Astrocyte (in vitro differentiated cells and primary cell): ENCODE measurements around the gene ZNF132. TPM values are rescaled to one million over a fixed set of nuclear protein-coding genes. Genes with fewer than 3 reads are reported as not detected.
"Not testable (repeated sequence)": the region's sequence is repeated elsewhere in the genome, so short reads cannot be mapped to it uniquely, and the experiment has no call there.

Experiments
- DNase-seq: peaks from one replicate; pipeline ENCODE4 v3.0.0-alpha.2; 2010; ENCODE audit warnings: low read depth
- FAIRE-seq: peaks from 2 replicates; lab custom pipeline; 2011; peaks lifted over from hg19 to GRCh38; lab: Jason Lieb, UNC
- H2AFZ ChIP-seq: 2 replicates; pipeline ENCODE4 v1.6.0; 2012; ENCODE audit warnings: low read depth, low read length, inconsistent platforms
- H3K27ac ChIP-seq: 2 replicates; pipeline ENCODE4 v1.5.1; 2011; ENCODE audit warnings: low read depth, low read length, inconsistent platforms
- H3K27me3 ChIP-seq: 2 replicates; pipeline ENCODE4 v1.6.0; 2011; ENCODE audit warnings: low read length, inconsistent platforms; ENCODE audit not compliant: insufficient read depth
- H3K36me3 ChIP-seq: 2 replicates; pipeline ENCODE4 v1.5.1; 2011; ENCODE audit warnings: low read length, inconsistent platforms; ENCODE audit not compliant: insufficient read depth
- H3K4me1 ChIP-seq: 2 replicates; pipeline ENCODE4 v1.5.1; 2011; ENCODE audit warnings: low read length, inconsistent platforms; ENCODE audit not compliant: insufficient read depth
- H3K4me2 ChIP-seq: 2 replicates; pipeline ENCODE4 v1.6.0; 2012; ENCODE audit warnings: low read length, inconsistent platforms
- H3K4me3 ChIP-seq: 2 replicates; pipeline ENCODE4 v1.5.1; 2011; ENCODE audit warnings: low read depth, mild to moderate bottlenecking, low read length, inconsistent platforms; ENCODE audit not compliant: insufficient read depth
- H3K79me2 ChIP-seq: 2 replicates; pipeline ENCODE4 v1.6.0; 2012; ENCODE audit warnings: mild to moderate bottlenecking, low read length, inconsistent platforms; ENCODE audit not compliant: insufficient read depth
- H3K9ac ChIP-seq: 2 replicates; pipeline ENCODE4 v1.6.0; 2012; ENCODE audit warnings: mild to moderate bottlenecking, low read length, inconsistent platforms
- H3K9me3 ChIP-seq: 2 replicates; pipeline ENCODE4 v1.5.1; 2012; ENCODE audit warnings: low read depth, mild to moderate bottlenecking, low read length, inconsistent platforms; ENCODE audit not compliant: insufficient read depth
- H4K20me1 ChIP-seq: 2 replicates; pipeline ENCODE4 v1.6.0; 2012; ENCODE audit warnings: low read length, inconsistent platforms; ENCODE audit not compliant: insufficient read depth
- H3K27ac Mint-ChIP-seq: one replicate; pipeline ENCODE4 v1.8.0; 2021; ENCODE audit warnings: mild to moderate bottlenecking, mixed read lengths; ENCODE audit not compliant: unreplicated experiment
- H3K27me3 Mint-ChIP-seq: one replicate; pipeline ENCODE4 v1.8.0; 2021; ENCODE audit warnings: low read depth, mixed read lengths; ENCODE audit not compliant: unreplicated experiment
- H3K36me3 Mint-ChIP-seq: one replicate; pipeline ENCODE4 v1.8.0; 2021; ENCODE audit warnings: low read depth, mixed read lengths; ENCODE audit not compliant: unreplicated experiment
- H3K4me1 Mint-ChIP-seq: one replicate; pipeline ENCODE4 v1.8.0; 2021; ENCODE audit warnings: low read depth, mixed read lengths; ENCODE audit not compliant: unreplicated experiment
- H3K4me3 Mint-ChIP-seq: one replicate; pipeline ENCODE4 v1.8.0; 2021; ENCODE audit warnings: mild to moderate bottlenecking, moderate library complexity, mixed read lengths; ENCODE audit not compliant: unreplicated experiment
- H3K9me3 Mint-ChIP-seq: one replicate; pipeline ENCODE4 v1.8.0; 2021; ENCODE audit warnings: mild to moderate bottlenecking, mixed read lengths; ENCODE audit not compliant: unreplicated experiment
- CTCF ChIP-seq: IDR thresholded peaks from 2 replicates; pipeline ENCODE4 v1.5.1; 2011; ENCODE audit warnings: low read depth, mild to moderate bottlenecking, inconsistent platforms, low read length, moderate library complexity; ENCODE audit not compliant: insufficient read depth
- EZH2 ChIP-seq: IDR thresholded peaks from 2 replicates; pipeline ENCODE4 v1.6.1; 2012; ENCODE audit warnings: mild to moderate bottlenecking, low read length, inconsistent platforms; ENCODE audit not compliant: insufficient read depth
- total RNA-seq: library from RNA; stranded (reverse); gene quantifications from 2 replicates; pipeline ENCODE4 v1.2.1, GENCODE V29; 2021

ZNF132 gene
- total RNA-seq, 1 donor from 2014 or later: 1.9 TPM

GRCh38 chr19:58450856-58451357 lies 11.0 kb upstream of the ZNF132 start:
- Histone ChIP-seq H3K9me3 (peaks cover 5% of the 10 kb centered on the region), H3K4me2 (peak overlapping the region; percentile 93), H3K9ac (peak overlapping the region; percentile 78), H3K4me1 (peaks cover 6% of the 10 kb centered on the region), H3K4me3 (peak overlapping the region; percentile 74), H3K27me3 (no peaks in the 10 kb centered on the region), H3K36me3 (no peaks in the 10 kb centered on the region), H3K79me2 (no peaks in the 10 kb centered on the region), H4K20me1 (no peaks in the 10 kb centered on the region), H2AFZ (peak overlapping the region; percentile 92), H3K27ac (no peak overlapping the region)
- no peak overlapping the region for H3K27ac Mint-ChIP-seq
- FAIRE-seq: no peak
- TF ChIP-seq CTCF (no peak), EZH2 (no peak)
- H3K9me3 Mint-ChIP-seq: peaks cover 15% of the 10 kb centered on the region
- no peak for DNase-seq
- H3K4me3 Mint-ChIP-seq: peak overlapping the region; percentile 79
- H3K27me3 Mint-ChIP-seq: peaks cover 18% of the 10 kb centered on the region
- H3K4me1 Mint-ChIP-seq: peaks cover 2% of the 10 kb centered on the region
- peaks cover 2% of the 10 kb centered on the region for H3K36me3 Mint-ChIP-seq

GRCh38 chr19:58449980-58450379 lies 10.0 kb upstream of the ZNF132 start:
- not testable (repeated sequence) for H3K9ac ChIP-seq, H3K27me3 ChIP-seq, H3K79me2 ChIP-seq, H3K27ac Mint-ChIP-seq, H3K36me3 Mint-ChIP-seq, H3K4me1 Mint-ChIP-seq, H3K4me3 ChIP-seq, H2AFZ ChIP-seq, H3K4me1 ChIP-seq, H3K9me3 ChIP-seq, H3K4me3 Mint-ChIP-seq, H3K36me3 ChIP-seq, DNase-seq, H3K27ac ChIP-seq, FAIRE-seq, H3K4me2 ChIP-seq, H4K20me1 ChIP-seq
- Mint-ChIP-seq H3K27me3 (peaks cover 23% of the 10 kb centered on the region), H3K9me3 (peaks cover 15% of the 10 kb centered on the region)

GRCh38 chr19:58448860-58449259 lies 8.9 kb upstream of the ZNF132 start:
- not testable (repeated sequence) for H3K9me3 ChIP-seq, H3K27ac ChIP-seq, H3K27ac Mint-ChIP-seq, H4K20me1 ChIP-seq, H3K36me3 ChIP-seq, H3K36me3 Mint-ChIP-seq, H3K4me3 ChIP-seq, DNase-seq, H3K9ac ChIP-seq, H3K4me1 Mint-ChIP-seq, FAIRE-seq, H3K4me2 ChIP-seq, H3K79me2 ChIP-seq, H3K4me3 Mint-ChIP-seq, H3K27me3 ChIP-seq, H2AFZ ChIP-seq, H3K4me1 ChIP-seq
- H3K9me3 Mint-ChIP-seq: peaks cover 17% of the 10 kb centered on the region
- H3K27me3 Mint-ChIP-seq: peaks cover 30% of the 10 kb centered on the region

GRCh38 chr19:58442986-58443385 lies 3.0 kb upstream of the ZNF132 start:
- H3K4me2 ChIP-seq, H3K36me3 ChIP-seq, H3K27me3 ChIP-seq, H4K20me1 ChIP-seq, H3K27ac ChIP-seq, FAIRE-seq, H3K9ac ChIP-seq, H3K27ac Mint-ChIP-seq, DNase-seq, H3K4me1 Mint-ChIP-seq, H2AFZ ChIP-seq, H3K4me3 ChIP-seq, H3K4me3 Mint-ChIP-seq: not testable (repeated sequence)
- H3K9me3 Mint-ChIP-seq: peaks cover 49% of the 10 kb centered on the region
- H3K27me3 Mint-ChIP-seq: peaks cover 43% of the 10 kb centered on the region
- H3K9me3 ChIP-seq: peaks cover 17% of the 10 kb centered on the region
- peaks cover 16% of the 10 kb centered on the region for H3K79me2 ChIP-seq
- peaks cover 19% of the 10 kb centered on the region for H3K36me3 Mint-ChIP-seq
- peaks cover 14% of the 10 kb centered on the region for H3K4me1 ChIP-seq
